ENCODE measurements around the gene HGFAC.

DNA sequence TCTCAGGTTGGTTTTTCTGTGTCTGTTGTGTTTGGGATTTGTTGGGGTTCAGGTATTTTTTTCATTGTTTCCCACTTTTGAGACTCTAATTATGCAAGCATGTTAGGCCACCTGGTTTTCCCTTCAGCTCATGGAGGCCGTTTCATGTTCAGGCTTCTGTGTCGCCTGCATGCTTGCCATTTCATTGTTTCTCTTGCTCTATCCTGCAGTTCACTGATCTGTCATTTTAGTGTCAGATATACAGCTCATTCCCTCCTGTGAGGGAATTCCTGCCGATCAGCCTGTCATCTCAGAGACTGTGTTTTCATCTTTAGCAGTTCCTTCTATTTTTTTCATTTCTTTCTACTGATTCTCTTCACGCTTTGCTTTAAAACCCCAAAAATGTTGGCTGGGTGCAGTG lies 49.4 kb upstream of the HGFAC start:
- TF ChIP-seq, protein P1, sequence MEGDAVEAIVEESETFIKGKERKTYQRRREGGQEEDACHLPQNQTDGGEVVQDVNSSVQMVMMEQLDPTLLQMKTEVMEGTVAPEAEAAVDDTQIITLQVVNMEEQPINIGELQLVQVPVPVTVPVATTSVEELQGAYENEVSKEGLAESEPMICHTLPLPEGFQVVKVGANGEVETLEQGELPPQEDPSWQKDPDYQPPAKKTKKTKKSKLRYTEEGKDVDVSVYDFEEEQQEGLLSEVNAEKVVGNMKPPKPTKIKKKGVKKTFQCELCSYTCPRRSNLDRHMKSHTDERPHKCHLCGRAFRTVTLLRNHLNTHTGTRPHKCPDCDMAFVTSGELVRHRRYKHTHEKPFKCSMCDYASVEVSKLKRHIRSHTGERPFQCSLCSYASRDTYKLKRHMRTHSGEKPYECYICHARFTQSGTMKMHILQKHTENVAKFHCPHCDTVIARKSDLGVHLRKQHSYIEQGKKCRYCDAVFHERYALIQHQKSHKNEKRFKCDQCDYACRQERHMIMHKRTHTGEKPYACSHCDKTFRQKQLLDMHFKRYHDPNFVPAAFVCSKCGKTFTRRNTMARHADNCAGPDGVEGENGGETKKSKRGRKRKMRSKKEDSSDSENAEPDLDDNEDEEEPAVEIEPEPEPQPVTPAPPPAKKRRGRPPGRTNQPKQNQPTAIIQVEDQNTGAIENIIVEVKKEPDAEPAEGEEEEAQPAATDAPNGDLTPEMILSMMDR (IDR thresholded peaks at IDR 0.05; ENCODE audit: insufficient read depth, low read length): no peak
- no peak for TF ChIP-seq POLR2AphosphoS5 (IDR thresholded peaks at IDR 0.05; ENCODE audit: low read depth)
